Endothelial cell of umbilical vein (primary cell): ENCODE data around the gene RORC. TPM values are rescaled to one million over a fixed set of nuclear protein-coding genes. Genes with fewer than 3 reads are reported as not detected.

ENCODE experiments used
- BruUV-seq: library from RNA; stranded (reverse); fragments of 400-500 nt; replicated peaks from 2 replicates; lab custom pipeline; 2021; lab: Mats Ljungman, UMichigan
- CTCF ChIA-PET: fragments of 300-600, 350-600 bp; sonication (Branson Sonifier 250); formaldehyde crosslinking; loops from one replicate; lab custom pipeline; 2021; ENCODE audit warnings: antibody characterized with exemption, inconsistent platforms; lab: Charles Lee
- POLR2A ChIA-PET: fragments of 300-600, 350-600 bp; sonication (Branson Sonifier 250); formaldehyde crosslinking; loops from one replicate; lab custom pipeline; 2021; ENCODE audit warnings: antibody characterized with exemption, inconsistent platforms; lab: Charles Lee
- DNase-seq: peaks from one replicate; pipeline ENCODE4 v3.0.0-alpha.2; 2011; ENCODE audit warnings: low read depth, low spot score
- FAIRE-seq: peaks from 2 replicates; lab custom pipeline; 2011; peaks lifted over from hg19 to GRCh38; lab: Jason Lieb, UNC
- H2AFZ ChIP-seq: 2 replicates; pipeline ENCODE4 v1.6.0; 2012; ENCODE audit warnings: low read depth, low read length, control low read depth, inconsistent platforms
- H3K27ac ChIP-seq: 2 replicates; pipeline ENCODE4 v1.5.1; 2011; ENCODE audit warnings: low read depth, mild to moderate bottlenecking, control low read depth, low read length, moderate library complexity; ENCODE audit not compliant: insufficient read depth
- H3K27me3 ChIP-seq, 2 experiments: 2 replicates each; pipeline versions ENCODE4 v1.6.0 to v1.6.1; 2011; ENCODE audit warnings: low read length in 2 of 2, mixed read lengths in 1 of 2; ENCODE audit not compliant: control insufficient read depth in 2 of 2, insufficient read depth in 2 of 2
- H3K36me3 ChIP-seq, 2 experiments: 2 replicates in 1 of 2; 3 replicates in 1 of 2; pipeline ENCODE4 v1.5.1; 2011; ENCODE audit warnings: low read length in 2 of 2, mild to moderate bottlenecking in 1 of 2, moderate library complexity in 1 of 2; ENCODE audit not compliant: control insufficient read depth in 2 of 2, insufficient read depth in 2 of 2; ENCODE audit errors: extremely low read depth in 1 of 2
- H3K4me1 ChIP-seq: 3 replicates; pipeline ENCODE4 v1.5.1; 2011; ENCODE audit warnings: mild to moderate bottlenecking, low read length; ENCODE audit not compliant: control insufficient read depth, insufficient read depth; ENCODE audit errors: extremely low read depth
- H3K4me2 ChIP-seq: 2 replicates; pipeline ENCODE4 v1.6.1; 2011; ENCODE audit warnings: low read length, control low read depth, mixed read lengths; ENCODE audit not compliant: insufficient read depth
- H3K4me3 ChIP-seq, 3 experiments: fragments of 200-600 bp in 1 of 3; sonication (generic), shearing (Covaris generic) in 1 of 3; replicated peaks in 1 of 3; 2 replicates each; pipeline ENCODE4 v1.5.1; 2011 to 2016; ENCODE audit warnings: control low read depth in 3 of 3, low read length in 3 of 3, mild to moderate bottlenecking in 2 of 3, inconsistent platforms in 1 of 3, low read depth in 1 of 3, moderate library complexity in 1 of 3; ENCODE audit not compliant: insufficient read depth in 1 of 3
- H3K79me2 ChIP-seq: 2 replicates; pipeline ENCODE4 v1.6.0; 2012; ENCODE audit warnings: low read length, inconsistent platforms; ENCODE audit not compliant: control insufficient read depth, insufficient read depth
- H3K9ac ChIP-seq: replicated peaks from 2 replicates; pipeline ENCODE3; 2011; ENCODE audit warnings: low read length, control low read depth; ENCODE audit not compliant: insufficient read depth; ENCODE audit errors: extremely low read depth
- H3K9me1 ChIP-seq: replicated peaks from 3 replicates; pipeline ENCODE4 v1.6.0; 2011; ENCODE audit warnings: mild to moderate bottlenecking, low read length; ENCODE audit not compliant: control insufficient read depth, insufficient read depth; ENCODE audit errors: extremely low read depth
- H3K9me3 ChIP-seq: replicated peaks from 2 replicates; pipeline ENCODE4 v1.5.1; 2012; ENCODE audit warnings: low read length, inconsistent platforms; ENCODE audit not compliant: control insufficient read depth, insufficient read depth
- H4K20me1 ChIP-seq: replicated peaks from 2 replicates; pipeline ENCODE3; 2011; ENCODE audit warnings: mild to moderate bottlenecking, low read length; ENCODE audit not compliant: control insufficient read depth, insufficient read depth; ENCODE audit errors: extremely low read depth
- EZH2 ChIP-seq: IDR thresholded peaks from 2 replicates; pipeline ENCODE4 v1.6.1; 2012; ENCODE audit warnings: borderline replicate concordance, low read depth, mild to moderate bottlenecking, moderate library complexity, low read length, inconsistent platforms; ENCODE audit not compliant: severe bottlenecking
- FOS ChIP-seq: IDR thresholded peaks from 2 replicates; pipeline ENCODE4 v1.6.1; 2011; ENCODE audit warnings: mild to moderate bottlenecking, low read length, moderate library complexity, borderline replicate concordance; ENCODE audit not compliant: insufficient read depth
- GATA2 ChIP-seq: IDR thresholded peaks from 2 replicates; pipeline ENCODE4 v1.7.0; 2011; ENCODE audit warnings: low read depth, mild to moderate bottlenecking, moderate library complexity, mixed read lengths, low read length; ENCODE audit not compliant: insufficient read length, insufficient read depth
- JUN ChIP-seq: IDR thresholded peaks from 2 replicates; pipeline ENCODE4 v1.6.1; 2011; ENCODE audit warnings: borderline replicate concordance, low read depth; ENCODE audit not compliant: insufficient read length, insufficient read depth
- MYC ChIP-seq: IDR thresholded peaks from one replicate; pipeline ENCODE4 v1.6.1; 2011; ENCODE audit warnings: mild to moderate bottlenecking, low read depth, low read length
- POLR2A ChIP-seq: IDR thresholded peaks from 2 replicates; pipeline ENCODE4 v1.6.1; 2012; ENCODE audit warnings: low read depth, mild to moderate bottlenecking, control low read depth, low read length
- POLR2AphosphoS5 ChIP-seq: IDR thresholded peaks from 2 replicates; pipeline ENCODE4 v1.6.1; 2012; ENCODE audit warnings: low read depth, mild to moderate bottlenecking, control low read depth, low read length, moderate library complexity; ENCODE audit not compliant: insufficient read depth
- dilution Hi-C: fragments of 300-500 bp; cut with MboI; formaldehyde crosslinking; loops from one replicate; pipeline ENCODE4 v1.15.0; 2019; ENCODE audit warnings: low sequenced_read_pairs; ENCODE audit not compliant: extremely low pct_ligation_motif_present
- intact Hi-C: fragments of 100-400 bp; cut with micrococcal nuclease; formaldehyde crosslinking; loops from one replicate; pipeline ENCODE4 v1.10.0; 2022
- polyA plus RNA-seq, 4 experiments: library from polyadenylated mRNA; depleted of rRNA in 3 of 4; stranded (reverse) in 3 of 4; unstranded in 1 of 4; fragments of >200 nt; gene quantifications; 2 replicates each; pipeline versions ENCODE4 v1.2.1 to v1.2.3, GENCODE V29; 2011 to 2012; ENCODE audit warnings: missing spikeins in 1 of 4
- total RNA-seq: library from RNA; stranded (reverse); gene quantifications from 2 replicates; pipeline ENCODE4 v1.2.3, GENCODE V29; 2021
- TF ChIP-seq, protein P1 (sequence below): IDR thresholded peaks from 2 replicates; pipeline ENCODE4 v1.6.1; 2011; ENCODE audit not compliant: insufficient read depth, insufficient read length
- TF ChIP-seq, protein P2 (sequence below), 2 donors: IDR thresholded peaks; 1 replicate in 1 of 2; 2 replicates in 1 of 2; pipeline ENCODE4 v1.5.1; 2011; ENCODE audit warnings: low read length in 2 of 2, mild to moderate bottlenecking in 2 of 2, moderate library complexity in 2 of 2, control low read depth in 1 of 2, inconsistent platforms in 1 of 2, low read depth in 1 of 2; ENCODE audit not compliant: insufficient read depth in 1 of 2; ENCODE audit errors: extremely low read depth in 1 of 2

Gene RORC
- total and polyA plus RNA-seq, 2 donors (not counting 3 experiments of a cell fraction or from before 2014, with no cell fraction given) = not detected

DNA sequence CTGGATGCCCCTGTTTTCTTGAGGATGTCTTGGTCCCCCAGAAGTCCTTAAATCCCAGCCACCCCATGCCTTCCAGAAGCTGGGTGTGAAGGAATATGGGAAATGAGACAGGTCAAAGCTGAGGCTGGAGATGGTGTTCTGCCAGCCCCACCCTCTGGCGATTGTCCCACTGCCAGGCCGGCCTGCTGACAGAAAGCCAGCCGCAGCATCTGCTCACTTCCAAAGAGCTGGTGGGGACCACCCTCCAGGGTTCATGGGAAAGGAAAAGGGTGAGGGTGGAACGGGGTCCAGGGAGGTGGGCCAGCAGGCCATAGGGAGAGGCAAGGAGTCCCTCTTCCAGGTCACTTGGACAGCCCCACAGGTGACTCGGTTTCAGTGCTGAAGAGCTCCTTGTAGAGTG is 24.5 kb downstream of the RORC start:
- no peaks in the 10 kb centered on the region for H4K20me1 ChIP-seq
- H3K9me3 ChIP-seq = no peaks in the 10 kb centered on the region
- CTCF ChIA-PET = interaction anchor here (0.8 to 2.4 kb wide), 6 partner anchors 14 to 114 kb away, joined by 3 to 8 read pairs (median 4); no protein-coding TSS in a partner anchor
- BruUV-seq = no TSS peak
- H3K4me3 ChIP-seq = no peak overlapping the region
- TF ChIP-seq POLR2AphosphoS5 (no peak), EZH2 (no peak), GATA2 (no peak), JUN (no peak), FOS (no peak), MYC (no peak), POLR2A (no peak)
- TF ChIP-seq, protein P1, sequence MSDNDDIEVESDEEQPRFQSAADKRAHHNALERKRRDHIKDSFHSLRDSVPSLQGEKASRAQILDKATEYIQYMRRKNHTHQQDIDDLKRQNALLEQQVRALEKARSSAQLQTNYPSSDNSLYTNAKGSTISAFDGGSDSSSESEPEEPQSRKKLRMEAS = no peak
- TF ChIP-seq, protein P2, sequence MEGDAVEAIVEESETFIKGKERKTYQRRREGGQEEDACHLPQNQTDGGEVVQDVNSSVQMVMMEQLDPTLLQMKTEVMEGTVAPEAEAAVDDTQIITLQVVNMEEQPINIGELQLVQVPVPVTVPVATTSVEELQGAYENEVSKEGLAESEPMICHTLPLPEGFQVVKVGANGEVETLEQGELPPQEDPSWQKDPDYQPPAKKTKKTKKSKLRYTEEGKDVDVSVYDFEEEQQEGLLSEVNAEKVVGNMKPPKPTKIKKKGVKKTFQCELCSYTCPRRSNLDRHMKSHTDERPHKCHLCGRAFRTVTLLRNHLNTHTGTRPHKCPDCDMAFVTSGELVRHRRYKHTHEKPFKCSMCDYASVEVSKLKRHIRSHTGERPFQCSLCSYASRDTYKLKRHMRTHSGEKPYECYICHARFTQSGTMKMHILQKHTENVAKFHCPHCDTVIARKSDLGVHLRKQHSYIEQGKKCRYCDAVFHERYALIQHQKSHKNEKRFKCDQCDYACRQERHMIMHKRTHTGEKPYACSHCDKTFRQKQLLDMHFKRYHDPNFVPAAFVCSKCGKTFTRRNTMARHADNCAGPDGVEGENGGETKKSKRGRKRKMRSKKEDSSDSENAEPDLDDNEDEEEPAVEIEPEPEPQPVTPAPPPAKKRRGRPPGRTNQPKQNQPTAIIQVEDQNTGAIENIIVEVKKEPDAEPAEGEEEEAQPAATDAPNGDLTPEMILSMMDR (IDR thresholded peaks at IDR 0.05; ENCODE audit: extremely low read depth in 1 of 2, insufficient read depth in 1 of 2, low read depth in 1 of 2, low read length in 2 of 2) = no peak
- peaks cover 17 to 23% of the 10 kb centered on the region in 2 experiments for H3K27me3 ChIP-seq
- intact Hi-C loops = no loop called here
- FAIRE-seq (no peak), DNase-seq (no peak)
- H3K79me2 ChIP-seq = no peaks in the 10 kb centered on the region
- no peaks in the 10 kb centered on the region for H3K9me1 ChIP-seq
- no peak overlapping the region for H3K9ac ChIP-seq
- H3K4me2 ChIP-seq = no peak overlapping the region
- dilution Hi-C loops = no loop called here
- POLR2A ChIA-PET = no interaction called here
- no peak overlapping the region for H3K27ac ChIP-seq
- H3K36me3 ChIP-seq = no peaks in the 10 kb centered on the region
- H3K4me1 ChIP-seq = no peaks in the 10 kb centered on the region
- H2AFZ ChIP-seq = no peak overlapping the region
